Measurements from ENCODE around the gene CACUL1.

DNA sequence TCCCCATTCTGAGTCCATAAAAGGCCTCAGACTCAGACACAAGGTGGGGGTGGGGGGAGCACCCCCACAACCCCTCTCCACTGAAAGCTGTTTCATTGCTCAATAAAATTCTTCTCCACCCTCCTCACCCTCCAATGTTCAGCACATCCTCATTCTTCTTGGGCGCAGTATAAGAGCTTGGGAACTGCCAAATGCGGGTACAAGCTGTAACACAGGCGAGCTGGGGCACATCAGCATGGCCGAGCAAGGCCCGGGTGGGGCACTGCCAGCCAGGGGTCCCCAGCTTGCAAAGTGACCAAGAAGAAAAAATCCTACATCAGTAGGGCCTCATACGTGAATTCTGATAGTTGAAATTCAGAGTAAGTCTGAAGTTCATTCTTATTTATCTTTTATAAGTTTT, 50.1 kb downstream of the CACUL1 start:
- no peak for TF ChIP-seq CTCF (conservative IDR thresholded peaks at IDR 0.05)
- no peak for TF ChIP-seq EZH2 (IDR thresholded peaks at IDR 0.05; ENCODE audit: low read depth)

Measured in PC-9 (cell line).